Gastrocnemius medialis (tissue), 4 donors: ENCODE data around the gene NID1. TPM values are rescaled to one million over a fixed set of nuclear protein-coding genes. Genes with fewer than 3 reads are reported as not detected.

ENCODE experiments used
- ATAC-seq, 2 donors: fragments of 150-250 bp; one replicate each; pipeline ENCODE4 v1.9.1; 2016
- DNase-seq, 2 donors: peaks; one replicate each; pipeline ENCODE4 v3.0.0-alpha.2; 2019
- H3K27ac ChIP-seq, 4 donors: fragments of 200-600 bp; sonication (generic); 1 replicate in 1 of 4; 2 replicates in 3 of 4; pipeline ENCODE4 v1.5.1; 2016 to 2018; ENCODE audit warnings: mild to moderate bottlenecking in 2 of 4, moderate library complexity in 1 of 4
- H3K27me3 ChIP-seq, 3 donors: fragments of 200-600 bp; sonication (generic) in 2 of 3; 1 replicate in 1 of 3; 2 replicates in 2 of 3; pipeline versions ENCODE4 v1.5.1 to v1.6.0; 2016 to 2019; ENCODE audit warnings: mild to moderate bottlenecking in 1 of 3, moderate library complexity in 1 of 3
- H3K36me3 ChIP-seq, 2 donors: fragments of 200-600 bp; sonication (generic) in 1 of 2; one replicate each; pipeline ENCODE4 v1.5.1; 2017 to 2018
- H3K4me1 ChIP-seq, 2 donors: fragments of 200-600 bp; sonication (generic) in 1 of 2; one replicate each; pipeline ENCODE4 v1.5.1; 2016 to 2017; ENCODE audit warnings: mild to moderate bottlenecking in 2 of 2
- H3K4me3 ChIP-seq, 4 donors: fragments of 200-600 bp; sonication (generic) in 3 of 4; 1 replicate in 1 of 4; 2 replicates in 3 of 4; pipeline ENCODE4 v1.5.1; 2016 to 2019; ENCODE audit warnings: mild to moderate bottlenecking in 2 of 4
- H3K9me3 ChIP-seq, 3 donors: fragments of 200-600 bp; sonication (generic) in 2 of 3; 1 replicate in 1 of 3; 2 replicates in 2 of 3; pipeline ENCODE4 v1.5.1; 2016 to 2019
- CTCF ChIP-seq, 5 experiments: fragments of 450-650 bp in 3 of 5; fragments of 200-600 bp in 2 of 5; sonication (generic) in 2 of 5; IDR thresholded peaks in 4 of 5; conservative IDR thresholded peaks in 1 of 5; 1 replicate in 4 of 5; 2 replicates in 1 of 5; pipeline ENCODE4 v1.5.1; 2016 to 2019; ENCODE audit warnings: antibody characterized with exemption in 5 of 5, mild to moderate bottlenecking in 3 of 5, moderate library complexity in 3 of 5
- POLR2A ChIP-seq, 2 donors: fragments of 450-650 bp; IDR thresholded peaks; one replicate each; pipeline ENCODE4 v1.6.1; 2017; ENCODE audit warnings: antibody characterized with exemption in 2 of 2, mild to moderate bottlenecking in 2 of 2, moderate library complexity in 2 of 2
- in situ Hi-C, 4 donors: fragments of 200-750 bp; cut with MboI; loops; one replicate each; pipeline versions ENCODE4 v1.15.0 to v1.8.0; 2017; ENCODE audit warnings: low sequenced_read_pairs in 4 of 4
- intact Hi-C: fragments of 100-400 bp; cut with DNase I; formaldehyde crosslinking; loops from one replicate; pipeline ENCODE4 v1.15.1; 2023; ENCODE audit warnings: low total_unique reads
- total RNA-seq, 4 donors: library from RNA; depleted of rRNA; stranded (reverse); fragments of >200 nt; gene quantifications; one replicate each; pipeline versions ENCODE4 v1.1.0 to v1.2.3, GENCODE V29; 2016

Gene NID1
- total RNA-seq, 4 donors from 2014 or later = 33.7 to 79.0 (median 51.7) TPM

GRCh38 chr1:236075848-236076247 is 11.0 kb upstream of the NID1 start:
- in situ Hi-C loops = no loop called here
- DNase-seq (no peak), ATAC-seq (no peak)
- H3K36me3 ChIP-seq = no peaks in the 10 kb centered on the region
- no peak overlapping the region for H3K27ac ChIP-seq
- H3K9me3 ChIP-seq = peaks cover 0 to 1% (median 0%) of the 10 kb centered on the region in 3 donors
- H3K4me3 ChIP-seq = no peak overlapping the region
- H3K4me1 ChIP-seq = no peaks in the 10 kb centered on the region
- TF ChIP-seq CTCF (IDR thresholded peaks at IDR 0.05 in 4 of 5, conservative IDR thresholded peaks at IDR 0.05 in 1 of 5) = no peak
- TF ChIP-seq POLR2A (IDR thresholded peaks at IDR 0.05) = no peak
- H3K27me3 ChIP-seq = no peaks in the 10 kb centered on the region
- intact Hi-C loops = no loop called here

- ATAC-seq (no peak), DNase-seq (no peak)
- intact Hi-C loops (no loop called here), in situ Hi-C loops (no loop called here)
- Histone ChIP-seq H3K9me3 (peaks cover 0 to 5% (median 3%) of the 10 kb centered on the region in 3 donors), H3K36me3 (no peaks in the 10 kb centered on the region), H3K27ac (no peak overlapping the region), H3K4me1 (no peaks in the 10 kb centered on the region), H3K4me3 (no peak overlapping the region), H3K27me3 (no peaks in the 10 kb centered on the region)
- no peak for TF ChIP-seq POLR2A (IDR thresholded peaks at IDR 0.05)
- TF ChIP-seq CTCF (IDR thresholded peaks at IDR 0.05 in 4 of 5, conservative IDR thresholded peaks at IDR 0.05 in 1 of 5) = no peak
Measured at GRCh38 chr1:236073307-236073897, 8.5 kb upstream of the NID1 start.

- no peak for DNase-seq
- ATAC-seq = no peak
- no peak overlapping the region for H3K4me3 ChIP-seq
- H3K27me3 ChIP-seq = no peaks in the 10 kb centered on the region
- in situ Hi-C loops (no loop called here), intact Hi-C loops (no loop called here)
- H3K36me3 ChIP-seq = no peaks in the 10 kb centered on the region
- H3K4me1 ChIP-seq = no peaks in the 10 kb centered on the region
- peaks cover 0 to 5% (median 3%) of the 10 kb centered on the region in 3 donors for H3K9me3 ChIP-seq
- no peak overlapping the region for H3K27ac ChIP-seq
- no peak for TF ChIP-seq POLR2A (IDR thresholded peaks at IDR 0.05)
- no peak for TF ChIP-seq CTCF (IDR thresholded peaks at IDR 0.05 in 4 of 5, conservative IDR thresholded peaks at IDR 0.05 in 1 of 5)
Measured at GRCh38 chr1:236072001-236072400, 7.1 kb upstream of the NID1 start.

GRCh38 chr1:236070753-236071152 is 5.9 kb upstream of the NID1 start:
- TF ChIP-seq CTCF (IDR thresholded peaks at IDR 0.05 in 4 of 5, conservative IDR thresholded peaks at IDR 0.05 in 1 of 5) (no peak), POLR2A (IDR thresholded peaks at IDR 0.05) (no peak)

GRCh38 chr1:236069796-236070195 is 4.9 kb upstream of the NID1 start:
- no peak overlapping the region for H3K4me3 ChIP-seq
- peaks cover 3 to 12% (median 3%) of the 10 kb centered on the region in 3 donors for H3K27me3 ChIP-seq
- TF ChIP-seq CTCF (IDR thresholded peaks at IDR 0.05 in 4 of 5, conservative IDR thresholded peaks at IDR 0.05 in 1 of 5) (no peak), POLR2A (IDR thresholded peaks at IDR 0.05) (no peak)
- H3K36me3 ChIP-seq = no peaks in the 10 kb centered on the region
- peaks cover 0 to 5% (median 3%) of the 10 kb centered on the region in 3 donors for H3K9me3 ChIP-seq
- no peaks in the 10 kb centered on the region for H3K4me1 ChIP-seq
- ATAC-seq (no peak), DNase-seq (no peak)
- in situ Hi-C loops = no loop called here
- H3K27ac ChIP-seq = no peak overlapping the region
- intact Hi-C loops = loop anchor here (5.0 to 10.0 kb wide), 3 partner anchors 52 to 565 kb away; partner anchors contain the start of gene B3GALNT2

More at GRCh38 chr1:236070753-236071152, 5.9 kb upstream of the NID1 start:
- intact Hi-C loops = no loop called here
- Histone ChIP-seq H3K4me1 (no peaks in the 10 kb centered on the region), H3K36me3 (no peaks in the 10 kb centered on the region), H3K27ac (no peak overlapping the region), H3K27me3 (peaks cover 0 to 3% (median 0%) of the 10 kb centered on the region in 3 donors), H3K4me3 (no peak overlapping the region), H3K9me3 (peaks cover 0 to 5% (median 3%) of the 10 kb centered on the region in 3 donors)
- in situ Hi-C loops = no loop called here
- DNase-seq = no peak
- ATAC-seq = no peak
